WTC11 (cell line): ENCODE measurements around the gene SCN9A. TPM values are rescaled to one million over a fixed set of nuclear protein-coding genes. Genes with fewer than 3 reads are reported as not detected.

Source experiments
- ATAC-seq: fragments of 200-7000 bp; cut with Tn5 transposase; 2 replicates; pipeline ENCODE4 v1.10.0; 2021; ENCODE audit warnings: mild to moderate bottlenecking, moderate library complexity
- CTCF ChIA-PET: fragments of 300-600 bp; sonication (Branson Sonifier 250); formaldehyde crosslinking; loops from one replicate; lab custom pipeline; 2021; ENCODE audit warnings: antibody characterized with exemption; lab: Charles Lee
- POLR2A ChIA-PET: fragments of 350-600 bp; sonication (Branson Sonifier 250); formaldehyde crosslinking; loops from one replicate; lab custom pipeline; 2021; ENCODE audit warnings: antibody characterized with exemption; lab: Charles Lee
- DNase-seq: peaks from one replicate; pipeline ENCODE4 v3.0.0; 2021; ENCODE audit warnings: low spot score
- H3K27ac Mint-ChIP-seq: 2 replicates; pipeline ENCODE4 v1.8.0; 2021; ENCODE audit warnings: mixed read lengths
- H3K27me3 Mint-ChIP-seq: 2 replicates; pipeline ENCODE4 v1.8.0; 2021; ENCODE audit warnings: low read depth, mild to moderate bottlenecking, moderate library complexity, mixed read lengths
- H3K36me3 Mint-ChIP-seq: 2 replicates; pipeline ENCODE4 v1.8.0; 2021; ENCODE audit warnings: mixed read lengths
- H3K4me1 Mint-ChIP-seq: 2 replicates; pipeline ENCODE4 v1.8.0; 2022; ENCODE audit warnings: mixed read lengths
- H3K4me3 Mint-ChIP-seq: 2 replicates; pipeline ENCODE4 v1.8.0; 2021; ENCODE audit warnings: mild to moderate bottlenecking, moderate library complexity, mixed read lengths
- H3K9me3 Mint-ChIP-seq: 2 replicates; pipeline ENCODE4 v1.8.0; 2021; ENCODE audit warnings: mixed read lengths
- CREB1 ChIP-seq: sonication (generic); formaldehyde crosslinking; IDR thresholded peaks from 2 replicates; pipeline ENCODE4 v1.8.0; 2023; ENCODE audit warnings: mild to moderate bottlenecking, missing genetic modification reagents
- CREM ChIP-seq: sonication (generic); formaldehyde crosslinking; IDR thresholded peaks from 2 replicates; pipeline ENCODE4 v1.8.1; 2022; ENCODE audit warnings: mild to moderate bottlenecking, missing genetic modification reagents, moderate library complexity
- EMX1 ChIP-seq: fragments of 250-450 bp; sonication (Bioruptor Pico); IDR thresholded peaks from 2 replicates; pipeline ENCODE4 v1.8.0; 2021; ENCODE audit warnings: mild to moderate bottlenecking
- FOXP1 ChIP-seq: sonication (generic); formaldehyde crosslinking; IDR thresholded peaks from 2 replicates; pipeline ENCODE4 v1.8.0; 2022; ENCODE audit warnings: missing genetic modification reagents, mild to moderate bottlenecking, moderate library complexity, borderline replicate concordance
- NFE2L1 ChIP-seq: sonication (generic); formaldehyde crosslinking; IDR thresholded peaks from 2 replicates; pipeline ENCODE4 v1.8.1; 2023; ENCODE audit warnings: missing genetic modification reagents
- NFYB ChIP-seq: sonication (generic); formaldehyde crosslinking; conservative IDR thresholded peaks from 2 replicates; pipeline ENCODE4 v1.8.0; 2022; ENCODE audit warnings: low read depth, missing genetic modification reagents
- NR3C1 ChIP-seq: sonication (generic); formaldehyde crosslinking; conservative IDR thresholded peaks from 2 replicates; pipeline ENCODE4 v1.8.1; 2023; ENCODE audit warnings: low read depth, mild to moderate bottlenecking, missing genetic modification reagents
- SMAD3 ChIP-seq: sonication (generic); formaldehyde crosslinking; IDR thresholded peaks from 2 replicates; pipeline ENCODE4 v1.8.0; 2022; ENCODE audit warnings: missing genetic modification reagents, mild to moderate bottlenecking, borderline replicate concordance
- TEAD4 ChIP-seq: sonication (generic); formaldehyde crosslinking; IDR thresholded peaks from 2 replicates; pipeline ENCODE4 v1.8.0; 2022; ENCODE audit warnings: mild to moderate bottlenecking, missing genetic modification reagents
- ZNF121 ChIP-seq: sonication (generic); formaldehyde crosslinking; IDR thresholded peaks from 2 replicates; pipeline ENCODE4 v1.8.0; 2023; ENCODE audit warnings: missing genetic modification reagents
- ZNF416 ChIP-seq: fragments of 250-450 bp; sonication (Bioruptor Pico); IDR thresholded peaks from 2 replicates; pipeline ENCODE4 v1.9.0; 2021; ENCODE audit warnings: mild to moderate bottlenecking, inconsistent platforms
- total RNA-seq: library from RNA; stranded (reverse); gene quantifications from 3 replicates; pipeline ENCODE4 v1.2.3, GENCODE V29; 2021
- TF ChIP-seq, protein P1 (sequence below): sonication (generic); formaldehyde crosslinking; IDR thresholded peaks from 2 replicates; pipeline ENCODE4 v1.8.0; 2022; ENCODE audit warnings: missing genetic modification reagents
- TF ChIP-seq, protein P2 (sequence below): sonication (generic); formaldehyde crosslinking; IDR thresholded peaks from 2 replicates; pipeline ENCODE4 v1.8.1; 2022; ENCODE audit warnings: low read depth, mild to moderate bottlenecking, moderate library complexity, missing genetic modification reagents, borderline replicate concordance
- TF ChIP-seq, protein P3 (sequence below): sonication (generic); formaldehyde crosslinking; IDR thresholded peaks from 2 replicates; pipeline ENCODE4 v1.8.0; 2022; ENCODE audit warnings: mild to moderate bottlenecking, missing genetic modification reagents
- TF ChIP-seq, protein P4 (sequence below): sonication (generic); formaldehyde crosslinking; IDR thresholded peaks from 2 replicates; pipeline ENCODE4 v1.8.0; 2022; ENCODE audit warnings: mild to moderate bottlenecking, missing genetic modification reagents
- TF ChIP-seq, protein P5 (sequence below): fragments of 250-450 bp; sonication (Bioruptor Pico); IDR thresholded peaks from 2 replicates; pipeline ENCODE4 v1.9.0; 2021; ENCODE audit warnings: mild to moderate bottlenecking
- TF ChIP-seq, protein P6 (sequence below): sonication (generic); formaldehyde crosslinking; IDR thresholded peaks from 2 replicates; pipeline ENCODE4 v1.8.1; 2023; ENCODE audit warnings: mild to moderate bottlenecking, missing genetic modification reagents, borderline replicate concordance
- TF ChIP-seq, protein P7 (sequence below): sonication (generic); formaldehyde crosslinking; conservative IDR thresholded peaks from 2 replicates; pipeline ENCODE4 v1.8.1; 2023; ENCODE audit warnings: mild to moderate bottlenecking, low read depth, missing genetic modification reagents, moderate library complexity

The SCN9A gene
- total RNA-seq, 1 experiment from 2014 or later, result 7.3 TPM

DNA sequence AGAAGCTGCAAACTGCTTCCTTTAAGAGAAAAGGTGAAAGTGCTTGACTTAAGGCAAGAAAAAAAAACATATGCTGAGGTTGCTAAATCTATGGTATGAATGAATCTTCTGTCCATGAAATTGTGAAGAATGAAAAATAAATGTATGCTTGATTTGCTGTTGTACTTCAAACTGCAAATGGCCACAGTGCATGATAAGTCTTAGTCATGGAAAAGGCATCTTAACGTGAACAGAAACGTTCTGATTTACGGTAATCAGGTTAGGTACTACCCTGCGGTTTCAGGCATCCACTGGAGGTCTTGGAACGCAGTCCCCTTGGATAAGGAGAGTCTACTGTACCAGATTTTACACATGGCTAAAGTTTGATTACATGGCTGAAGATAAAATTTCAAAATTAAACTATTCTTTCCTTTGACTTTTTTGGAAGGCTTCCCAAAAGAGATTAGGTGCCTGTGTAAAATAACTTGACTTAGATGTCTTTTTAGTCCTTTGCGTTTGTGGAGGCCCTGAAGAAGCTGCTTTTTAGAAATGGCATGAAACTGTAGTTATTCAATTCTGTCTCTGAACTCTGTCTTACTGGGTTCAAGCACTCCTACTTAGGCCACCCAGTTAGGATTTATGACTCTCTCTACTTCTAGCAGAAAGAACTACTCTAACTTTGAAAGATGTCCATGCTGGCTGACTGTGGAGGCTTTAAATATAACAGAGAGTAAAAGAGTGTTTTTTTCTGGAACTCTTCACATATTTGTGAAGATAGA lies 35.9 kb upstream of the SCN9A start:
- Mint-ChIP-seq H3K27me3 (no peaks in the 10 kb centered on the region), H3K4me3 (no peak overlapping the region), H3K4me1 (peaks cover 3% of the 10 kb centered on the region; the same call in 1 of the 2 replicates), H3K36me3 (no peaks in the 10 kb centered on the region), H3K9me3 (no peaks in the 10 kb centered on the region), H3K27ac (no peak overlapping the region)
- DNase-seq, result no peak
- ATAC-seq, result no peak
- ChIA-PET CTCF (interaction anchor here (2.6 kb wide), 1 partner anchor 8 kb away, joined by 15 read pairs; no protein-coding TSS in a partner anchor), POLR2A (no interaction called here)
- TF ChIP-seq, protein P1, sequence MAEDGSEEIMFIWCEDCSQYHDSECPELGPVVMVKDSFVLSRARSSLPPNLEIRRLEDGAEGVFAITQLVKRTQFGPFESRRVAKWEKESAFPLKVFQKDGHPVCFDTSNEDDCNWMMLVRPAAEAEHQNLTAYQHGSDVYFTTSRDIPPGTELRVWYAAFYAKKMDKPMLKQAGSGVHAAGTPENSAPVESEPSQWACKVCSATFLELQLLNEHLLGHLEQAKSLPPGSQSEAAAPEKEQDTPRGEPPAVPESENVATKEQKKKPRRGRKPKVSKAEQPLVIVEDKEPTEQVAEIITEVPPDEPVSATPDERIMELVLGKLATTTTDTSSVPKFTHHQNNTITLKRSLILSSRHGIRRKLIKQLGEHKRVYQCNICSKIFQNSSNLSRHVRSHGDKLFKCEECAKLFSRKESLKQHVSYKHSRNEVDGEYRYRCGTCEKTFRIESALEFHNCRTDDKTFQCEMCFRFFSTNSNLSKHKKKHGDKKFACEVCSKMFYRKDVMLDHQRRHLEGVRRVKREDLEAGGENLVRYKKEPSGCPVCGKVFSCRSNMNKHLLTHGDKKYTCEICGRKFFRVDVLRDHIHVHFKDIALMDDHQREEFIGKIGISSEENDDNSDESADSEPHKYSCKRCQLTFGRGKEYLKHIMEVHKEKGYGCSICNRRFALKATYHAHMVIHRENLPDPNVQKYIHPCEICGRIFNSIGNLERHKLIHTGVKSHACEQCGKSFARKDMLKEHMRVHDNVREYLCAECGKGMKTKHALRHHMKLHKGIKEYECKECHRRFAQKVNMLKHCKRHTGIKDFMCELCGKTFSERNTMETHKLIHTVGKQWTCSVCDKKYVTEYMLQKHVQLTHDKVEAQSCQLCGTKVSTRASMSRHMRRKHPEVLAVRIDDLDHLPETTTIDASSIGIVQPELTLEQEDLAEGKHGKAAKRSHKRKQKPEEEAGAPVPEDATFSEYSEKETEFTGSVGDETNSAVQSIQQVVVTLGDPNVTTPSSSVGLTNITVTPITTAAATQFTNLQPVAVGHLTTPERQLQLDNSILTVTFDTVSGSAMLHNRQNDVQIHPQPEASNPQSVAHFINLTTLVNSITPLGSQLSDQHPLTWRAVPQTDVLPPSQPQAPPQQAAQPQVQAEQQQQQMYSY, result no peak
- TF ChIP-seq, protein P2, sequence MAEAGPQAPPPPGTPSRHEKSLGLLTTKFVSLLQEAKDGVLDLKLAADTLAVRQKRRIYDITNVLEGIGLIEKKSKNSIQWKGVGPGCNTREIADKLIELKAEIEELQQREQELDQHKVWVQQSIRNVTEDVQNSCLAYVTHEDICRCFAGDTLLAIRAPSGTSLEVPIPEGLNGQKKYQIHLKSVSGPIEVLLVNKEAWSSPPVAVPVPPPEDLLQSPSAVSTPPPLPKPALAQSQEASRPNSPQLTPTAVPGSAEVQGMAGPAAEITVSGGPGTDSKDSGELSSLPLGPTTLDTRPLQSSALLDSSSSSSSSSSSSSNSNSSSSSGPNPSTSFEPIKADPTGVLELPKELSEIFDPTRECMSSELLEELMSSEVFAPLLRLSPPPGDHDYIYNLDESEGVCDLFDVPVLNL (CRISPR knock-in tag), result no peak
- no peak for TF ChIP-seq CREM (CRISPR knock-in tag)
- TF ChIP-seq EMX1 (CRISPR knock-in tag), result no peak
- TF ChIP-seq SMAD3 (CRISPR knock-in tag), result no peak
- TF ChIP-seq, protein P3, sequence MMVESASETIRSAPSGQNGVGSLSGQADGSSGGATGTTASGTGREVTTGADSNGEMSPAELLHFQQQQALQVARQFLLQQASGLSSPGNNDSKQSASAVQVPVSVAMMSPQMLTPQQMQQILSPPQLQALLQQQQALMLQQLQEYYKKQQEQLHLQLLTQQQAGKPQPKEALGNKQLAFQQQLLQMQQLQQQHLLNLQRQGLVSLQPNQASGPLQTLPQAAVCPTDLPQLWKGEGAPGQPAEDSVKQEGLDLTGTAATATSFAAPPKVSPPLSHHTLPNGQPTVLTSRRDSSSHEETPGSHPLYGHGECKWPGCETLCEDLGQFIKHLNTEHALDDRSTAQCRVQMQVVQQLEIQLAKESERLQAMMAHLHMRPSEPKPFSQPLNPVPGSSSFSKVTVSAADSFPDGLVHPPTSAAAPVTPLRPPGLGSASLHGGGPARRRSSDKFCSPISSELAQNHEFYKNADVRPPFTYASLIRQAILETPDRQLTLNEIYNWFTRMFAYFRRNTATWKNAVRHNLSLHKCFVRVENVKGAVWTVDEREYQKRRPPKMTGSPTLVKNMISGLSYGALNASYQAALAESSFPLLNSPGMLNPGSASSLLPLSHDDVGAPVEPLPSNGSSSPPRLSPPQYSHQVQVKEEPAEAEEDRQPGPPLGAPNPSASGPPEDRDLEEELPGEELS, result no peak
- no peak for TF ChIP-seq FOXP1
- TF ChIP-seq ZNF416, result no peak
- TF ChIP-seq NFYB, result no peak
- no peak for TF ChIP-seq CREB1 (CRISPR knock-in tag)
- TF ChIP-seq ZNF121 (CRISPR knock-in tag), result no peak
- TF ChIP-seq, protein P4, sequence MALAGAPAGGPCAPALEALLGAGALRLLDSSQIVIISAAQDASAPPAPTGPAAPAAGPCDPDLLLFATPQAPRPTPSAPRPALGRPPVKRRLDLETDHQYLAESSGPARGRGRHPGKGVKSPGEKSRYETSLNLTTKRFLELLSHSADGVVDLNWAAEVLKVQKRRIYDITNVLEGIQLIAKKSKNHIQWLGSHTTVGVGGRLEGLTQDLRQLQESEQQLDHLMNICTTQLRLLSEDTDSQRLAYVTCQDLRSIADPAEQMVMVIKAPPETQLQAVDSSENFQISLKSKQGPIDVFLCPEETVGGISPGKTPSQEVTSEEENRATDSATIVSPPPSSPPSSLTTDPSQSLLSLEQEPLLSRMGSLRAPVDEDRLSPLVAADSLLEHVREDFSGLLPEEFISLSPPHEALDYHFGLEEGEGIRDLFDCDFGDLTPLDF, result no peak
- TF ChIP-seq TEAD4 (CRISPR knock-in tag), result no peak
- no peak for TF ChIP-seq NR3C1
- TF ChIP-seq, protein P5, sequence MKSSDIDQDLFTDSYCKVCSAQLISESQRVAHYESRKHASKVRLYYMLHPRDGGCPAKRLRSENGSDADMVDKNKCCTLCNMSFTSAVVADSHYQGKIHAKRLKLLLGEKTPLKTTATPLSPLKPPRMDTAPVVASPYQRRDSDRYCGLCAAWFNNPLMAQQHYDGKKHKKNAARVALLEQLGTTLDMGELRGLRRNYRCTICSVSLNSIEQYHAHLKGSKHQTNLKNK (CRISPR knock-in tag), result no peak
- TF ChIP-seq NFE2L1 (CRISPR knock-in tag), result no peak
- TF ChIP-seq, protein P6, sequence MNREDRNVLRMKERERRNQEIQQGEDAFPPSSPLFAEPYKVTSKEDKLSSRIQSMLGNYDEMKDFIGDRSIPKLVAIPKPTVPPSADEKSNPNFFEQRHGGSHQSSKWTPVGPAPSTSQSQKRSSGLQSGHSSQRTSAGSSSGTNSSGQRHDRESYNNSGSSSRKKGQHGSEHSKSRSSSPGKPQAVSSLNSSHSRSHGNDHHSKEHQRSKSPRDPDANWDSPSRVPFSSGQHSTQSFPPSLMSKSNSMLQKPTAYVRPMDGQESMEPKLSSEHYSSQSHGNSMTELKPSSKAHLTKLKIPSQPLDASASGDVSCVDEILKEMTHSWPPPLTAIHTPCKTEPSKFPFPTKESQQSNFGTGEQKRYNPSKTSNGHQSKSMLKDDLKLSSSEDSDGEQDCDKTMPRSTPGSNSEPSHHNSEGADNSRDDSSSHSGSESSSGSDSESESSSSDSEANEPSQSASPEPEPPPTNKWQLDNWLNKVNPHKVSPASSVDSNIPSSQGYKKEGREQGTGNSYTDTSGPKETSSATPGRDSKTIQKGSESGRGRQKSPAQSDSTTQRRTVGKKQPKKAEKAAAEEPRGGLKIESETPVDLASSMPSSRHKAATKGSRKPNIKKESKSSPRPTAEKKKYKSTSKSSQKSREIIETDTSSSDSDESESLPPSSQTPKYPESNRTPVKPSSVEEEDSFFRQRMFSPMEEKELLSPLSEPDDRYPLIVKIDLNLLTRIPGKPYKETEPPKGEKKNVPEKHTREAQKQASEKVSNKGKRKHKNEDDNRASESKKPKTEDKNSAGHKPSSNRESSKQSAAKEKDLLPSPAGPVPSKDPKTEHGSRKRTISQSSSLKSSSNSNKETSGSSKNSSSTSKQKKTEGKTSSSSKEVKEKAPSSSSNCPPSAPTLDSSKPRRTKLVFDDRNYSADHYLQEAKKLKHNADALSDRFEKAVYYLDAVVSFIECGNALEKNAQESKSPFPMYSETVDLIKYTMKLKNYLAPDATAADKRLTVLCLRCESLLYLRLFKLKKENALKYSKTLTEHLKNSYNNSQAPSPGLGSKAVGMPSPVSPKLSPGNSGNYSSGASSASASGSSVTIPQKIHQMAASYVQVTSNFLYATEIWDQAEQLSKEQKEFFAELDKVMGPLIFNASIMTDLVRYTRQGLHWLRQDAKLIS (CRISPR knock-in tag), result no peak
- TF ChIP-seq, protein P7, sequence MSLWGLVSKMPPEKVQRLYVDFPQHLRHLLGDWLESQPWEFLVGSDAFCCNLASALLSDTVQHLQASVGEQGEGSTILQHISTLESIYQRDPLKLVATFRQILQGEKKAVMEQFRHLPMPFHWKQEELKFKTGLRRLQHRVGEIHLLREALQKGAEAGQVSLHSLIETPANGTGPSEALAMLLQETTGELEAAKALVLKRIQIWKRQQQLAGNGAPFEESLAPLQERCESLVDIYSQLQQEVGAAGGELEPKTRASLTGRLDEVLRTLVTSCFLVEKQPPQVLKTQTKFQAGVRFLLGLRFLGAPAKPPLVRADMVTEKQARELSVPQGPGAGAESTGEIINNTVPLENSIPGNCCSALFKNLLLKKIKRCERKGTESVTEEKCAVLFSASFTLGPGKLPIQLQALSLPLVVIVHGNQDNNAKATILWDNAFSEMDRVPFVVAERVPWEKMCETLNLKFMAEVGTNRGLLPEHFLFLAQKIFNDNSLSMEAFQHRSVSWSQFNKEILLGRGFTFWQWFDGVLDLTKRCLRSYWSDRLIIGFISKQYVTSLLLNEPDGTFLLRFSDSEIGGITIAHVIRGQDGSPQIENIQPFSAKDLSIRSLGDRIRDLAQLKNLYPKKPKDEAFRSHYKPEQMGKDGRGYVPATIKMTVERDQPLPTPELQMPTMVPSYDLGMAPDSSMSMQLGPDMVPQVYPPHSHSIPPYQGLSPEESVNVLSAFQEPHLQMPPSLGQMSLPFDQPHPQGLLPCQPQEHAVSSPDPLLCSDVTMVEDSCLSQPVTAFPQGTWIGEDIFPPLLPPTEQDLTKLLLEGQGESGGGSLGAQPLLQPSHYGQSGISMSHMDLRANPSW (CRISPR knock-in tag), result no peak
